ENCODE results near the gene CCDC33. TPM values are rescaled to one million over a fixed set of nuclear protein-coding genes. Genes with fewer than 3 reads are reported as not detected.

CCDC33 gene
- total and polyA plus RNA-seq, 2 donors (not counting 3 experiments of a cell fraction or from before 2014, with no cell fraction given), result not detected

DNA sequence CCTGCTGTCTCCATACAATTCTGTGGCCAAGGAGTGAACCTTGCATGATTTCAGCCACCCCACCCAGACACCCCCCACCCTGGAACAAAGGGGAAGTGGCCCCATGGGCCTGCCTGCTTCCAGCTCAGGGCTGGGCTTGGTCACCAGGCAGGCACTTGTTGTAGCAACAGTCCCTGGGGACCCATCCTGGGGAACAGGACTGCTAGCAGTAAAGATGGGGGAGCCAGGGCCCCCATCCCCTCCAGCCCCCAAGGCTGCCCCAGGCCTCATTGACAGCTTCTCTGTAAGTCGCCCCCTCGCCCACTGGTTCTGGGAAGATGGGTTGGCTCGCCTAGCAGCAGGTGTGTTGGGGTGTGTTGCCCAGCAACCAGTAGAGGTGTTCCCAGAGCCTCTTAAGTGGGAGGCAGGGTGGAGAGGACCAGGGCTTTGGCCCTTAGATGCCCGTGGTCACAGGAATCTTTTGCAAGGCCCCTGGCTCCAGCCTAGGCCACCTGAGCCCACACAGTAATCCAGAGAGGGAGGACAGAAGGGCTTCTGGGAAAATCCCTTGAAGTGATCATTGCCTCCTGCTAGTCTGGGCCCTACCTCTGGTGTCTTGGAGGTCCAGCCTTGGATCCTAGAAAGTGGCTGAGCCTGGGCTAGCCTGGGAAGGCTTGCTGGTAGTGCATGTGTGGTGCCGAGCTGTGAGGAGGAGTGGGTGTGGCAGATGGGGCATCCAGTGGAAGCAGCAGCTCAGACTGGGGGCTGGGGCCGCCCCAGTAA lies 82.4 kb downstream of the CCDC33 start:
- Histone ChIP-seq H3K9me1 (replicated peaks; ENCODE audit: control insufficient read depth, extremely low read depth, insufficient read depth, low read length) (no peaks in the 10 kb centered on the region), H4K20me1 (replicated peaks; ENCODE audit: control insufficient read depth, extremely low read depth, insufficient read depth, low read length) (no peaks in the 10 kb centered on the region), H3K9ac (replicated peaks; ENCODE audit: extremely low read depth, insufficient read depth, low read length) (no peak overlapping the region), H3K27me3 (ENCODE audit: control insufficient read depth in 2 of 2, insufficient read depth in 2 of 2, low read length in 2 of 2) (no peaks in the 10 kb centered on the region), H3K4me3 (replicated peaks in 1 of 3; ENCODE audit: insufficient read depth in 1 of 3, low read depth in 1 of 3, low read length in 3 of 3) (no peak overlapping the region), H3K4me1 (ENCODE audit: control insufficient read depth, extremely low read depth, insufficient read depth, low read length) (no peaks in the 10 kb centered on the region), H3K9me3 (replicated peaks; ENCODE audit: control insufficient read depth, insufficient read depth, low read length) (no peaks in the 10 kb centered on the region), H3K4me2 (ENCODE audit: insufficient read depth, low read length) (no peak overlapping the region), H3K27ac (ENCODE audit: insufficient read depth, low read depth, low read length) (no peak overlapping the region), H2AFZ (ENCODE audit: low read depth, low read length) (no peak overlapping the region), H3K79me2 (ENCODE audit: control insufficient read depth, insufficient read depth, low read length) (no peaks in the 10 kb centered on the region), H3K36me3 (ENCODE audit: control insufficient read depth in 2 of 2, extremely low read depth in 1 of 2, insufficient read depth in 2 of 2, low read length in 2 of 2) (no peaks in the 10 kb centered on the region)
- CTCF ChIA-PET, result interaction anchor here (0.6 to 5.7 kb wide), 4 partner anchors 8 to 345 kb away, joined by 3 to 175 read pairs (median 52); no protein-coding TSS in a partner anchor
- POLR2A ChIA-PET, result no interaction called here
- intact Hi-C loops (cut with micrococcal nuclease), result no loop called here
- dilution Hi-C loops (cut with MboI; ENCODE audit: extremely low pct_ligation_motif_present, low sequenced_read_pairs), result no loop called here
- no peak for FAIRE-seq
- TF ChIP-seq GATA2 (IDR thresholded peaks at IDR 0.05; ENCODE audit: insufficient read depth, insufficient read length, low read depth, low read length), result no peak
- TF ChIP-seq, protein P1, sequence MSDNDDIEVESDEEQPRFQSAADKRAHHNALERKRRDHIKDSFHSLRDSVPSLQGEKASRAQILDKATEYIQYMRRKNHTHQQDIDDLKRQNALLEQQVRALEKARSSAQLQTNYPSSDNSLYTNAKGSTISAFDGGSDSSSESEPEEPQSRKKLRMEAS (IDR thresholded peaks at IDR 0.05; ENCODE audit: insufficient read depth, insufficient read length), result no peak
- TF ChIP-seq MYC (IDR thresholded peaks at IDR 0.05; ENCODE audit: low read depth, low read length), result no peak
- TF ChIP-seq JUN (IDR thresholded peaks at IDR 0.05; ENCODE audit: borderline replicate concordance, insufficient read depth, insufficient read length, low read depth), result no peak
- TF ChIP-seq EZH2 (IDR thresholded peaks at IDR 0.05; ENCODE audit: borderline replicate concordance, low read depth, low read length, severe bottlenecking), result no peak
- no peak for TF ChIP-seq POLR2AphosphoS5 (IDR thresholded peaks at IDR 0.05; ENCODE audit: insufficient read depth, low read depth, low read length)
- TF ChIP-seq FOS (IDR thresholded peaks at IDR 0.05; ENCODE audit: borderline replicate concordance, insufficient read depth, low read length), result no peak
- TF ChIP-seq, protein P2, sequence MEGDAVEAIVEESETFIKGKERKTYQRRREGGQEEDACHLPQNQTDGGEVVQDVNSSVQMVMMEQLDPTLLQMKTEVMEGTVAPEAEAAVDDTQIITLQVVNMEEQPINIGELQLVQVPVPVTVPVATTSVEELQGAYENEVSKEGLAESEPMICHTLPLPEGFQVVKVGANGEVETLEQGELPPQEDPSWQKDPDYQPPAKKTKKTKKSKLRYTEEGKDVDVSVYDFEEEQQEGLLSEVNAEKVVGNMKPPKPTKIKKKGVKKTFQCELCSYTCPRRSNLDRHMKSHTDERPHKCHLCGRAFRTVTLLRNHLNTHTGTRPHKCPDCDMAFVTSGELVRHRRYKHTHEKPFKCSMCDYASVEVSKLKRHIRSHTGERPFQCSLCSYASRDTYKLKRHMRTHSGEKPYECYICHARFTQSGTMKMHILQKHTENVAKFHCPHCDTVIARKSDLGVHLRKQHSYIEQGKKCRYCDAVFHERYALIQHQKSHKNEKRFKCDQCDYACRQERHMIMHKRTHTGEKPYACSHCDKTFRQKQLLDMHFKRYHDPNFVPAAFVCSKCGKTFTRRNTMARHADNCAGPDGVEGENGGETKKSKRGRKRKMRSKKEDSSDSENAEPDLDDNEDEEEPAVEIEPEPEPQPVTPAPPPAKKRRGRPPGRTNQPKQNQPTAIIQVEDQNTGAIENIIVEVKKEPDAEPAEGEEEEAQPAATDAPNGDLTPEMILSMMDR (IDR thresholded peaks at IDR 0.05; ENCODE audit: extremely low read depth in 1 of 2, insufficient read depth in 1 of 2, low read depth in 1 of 2, low read length in 2 of 2), result no peak
- no peak for TF ChIP-seq POLR2A (IDR thresholded peaks at IDR 0.05; ENCODE audit: low read depth, low read length)
- no TSS peak for BruUV-seq (replicated peaks)
- no peak for DNase-seq (ENCODE audit: low read depth, low spot score)

Data from endothelial cell of umbilical vein (primary cell).